WTC11 (cell line): ENCODE results near the gene YBX2. TPM values are rescaled to one million over a fixed set of nuclear protein-coding genes. Genes with fewer than 3 reads are reported as not detected.

Source experiments
- ATAC-seq: fragments of 200-7000 bp; cut with Tn5 transposase; 2 replicates; pipeline ENCODE4 v1.10.0; 2021; ENCODE audit warnings: mild to moderate bottlenecking, moderate library complexity
- CTCF ChIA-PET: fragments of 300-600 bp; sonication (Branson Sonifier 250); formaldehyde crosslinking; loops from one replicate; lab custom pipeline; 2021; ENCODE audit warnings: antibody characterized with exemption; lab: Charles Lee
- POLR2A ChIA-PET: fragments of 350-600 bp; sonication (Branson Sonifier 250); formaldehyde crosslinking; loops from one replicate; lab custom pipeline; 2021; ENCODE audit warnings: antibody characterized with exemption; lab: Charles Lee
- DNase-seq: peaks from one replicate; pipeline ENCODE4 v3.0.0; 2021; ENCODE audit warnings: low spot score
- H3K27ac Mint-ChIP-seq: 2 replicates; pipeline ENCODE4 v1.8.0; 2021; ENCODE audit warnings: mixed read lengths
- H3K27me3 Mint-ChIP-seq: 2 replicates; pipeline ENCODE4 v1.8.0; 2021; ENCODE audit warnings: low read depth, mild to moderate bottlenecking, moderate library complexity, mixed read lengths
- H3K36me3 Mint-ChIP-seq: 2 replicates; pipeline ENCODE4 v1.8.0; 2021; ENCODE audit warnings: mixed read lengths
- H3K4me1 Mint-ChIP-seq: 2 replicates; pipeline ENCODE4 v1.8.0; 2022; ENCODE audit warnings: mixed read lengths
- H3K4me3 Mint-ChIP-seq: 2 replicates; pipeline ENCODE4 v1.8.0; 2021; ENCODE audit warnings: mild to moderate bottlenecking, moderate library complexity, mixed read lengths
- H3K9me3 Mint-ChIP-seq: 2 replicates; pipeline ENCODE4 v1.8.0; 2021; ENCODE audit warnings: mixed read lengths
- ESRRA ChIP-seq: sonication (generic); formaldehyde crosslinking; IDR thresholded peaks from 2 replicates; pipeline ENCODE4 v1.8.1; 2022; ENCODE audit warnings: mild to moderate bottlenecking, missing genetic modification reagents, borderline replicate concordance
- FOXK1 ChIP-seq: sonication (generic); formaldehyde crosslinking; IDR thresholded peaks from 2 replicates; pipeline ENCODE4 v1.8.0; 2022; ENCODE audit warnings: mild to moderate bottlenecking, moderate library complexity, missing genetic modification reagents
- GTF2I ChIP-seq: fragments of 250-450 bp; sonication (Bioruptor Pico); conservative IDR thresholded peaks from 2 replicates; pipeline ENCODE4 v1.4.0; 2021; ENCODE audit warnings: mild to moderate bottlenecking
- IRF1 ChIP-seq: sonication (generic); formaldehyde crosslinking; IDR thresholded peaks from 2 replicates; pipeline ENCODE4 v1.8.0; 2023; ENCODE audit warnings: missing genetic modification reagents
- JAZF1 ChIP-seq: fragments of 250-450 bp; sonication (Bioruptor Pico); IDR thresholded peaks from 2 replicates; pipeline ENCODE4 v1.9.0; 2021; ENCODE audit warnings: moderate library complexity, mild to moderate bottlenecking, inconsistent platforms
- KAT7 ChIP-seq: sonication (generic); formaldehyde crosslinking; IDR thresholded peaks from 2 replicates; pipeline ENCODE4 v1.8.1; 2023; ENCODE audit warnings: missing genetic modification reagents, mild to moderate bottlenecking, borderline replicate concordance
- NFATC4 ChIP-seq: fragments of 250-450 bp; sonication (Bioruptor Pico); IDR thresholded peaks from 2 replicates; pipeline ENCODE4 v1.9.0; 2021; ENCODE audit warnings: mild to moderate bottlenecking
- NR2C2 ChIP-seq: sonication (generic); formaldehyde crosslinking; IDR thresholded peaks from 2 replicates; pipeline ENCODE4 v1.8.0; 2022; ENCODE audit warnings: mild to moderate bottlenecking, missing genetic modification reagents
- RORB ChIP-seq: fragments of 250-450 bp; sonication (Bioruptor Pico); IDR thresholded peaks from 2 replicates; pipeline ENCODE4 v1.9.0; 2021; ENCODE audit warnings: mild to moderate bottlenecking
- SMAD3 ChIP-seq: sonication (generic); formaldehyde crosslinking; IDR thresholded peaks from 2 replicates; pipeline ENCODE4 v1.8.0; 2022; ENCODE audit warnings: missing genetic modification reagents, mild to moderate bottlenecking, borderline replicate concordance
- SOX15 ChIP-seq: fragments of 250-450 bp; sonication (Bioruptor Pico); IDR thresholded peaks from 2 replicates; pipeline ENCODE4 v1.9.0; 2021; ENCODE audit warnings: mild to moderate bottlenecking
- SP1 ChIP-seq: sonication (generic); formaldehyde crosslinking; conservative IDR thresholded peaks from 2 replicates; pipeline ENCODE4 v1.8.1; 2022; ENCODE audit warnings: missing genetic modification reagents
- TEAD4 ChIP-seq: sonication (generic); formaldehyde crosslinking; IDR thresholded peaks from 2 replicates; pipeline ENCODE4 v1.8.0; 2022; ENCODE audit warnings: mild to moderate bottlenecking, missing genetic modification reagents
- TP53 ChIP-seq: sonication (generic); formaldehyde crosslinking; IDR thresholded peaks from 2 replicates; pipeline ENCODE4 v1.8.1; 2023; ENCODE audit warnings: mild to moderate bottlenecking, missing genetic modification reagents
- ZBTB43 ChIP-seq: sonication (generic); formaldehyde crosslinking; IDR thresholded peaks from 2 replicates; pipeline ENCODE4 v1.8.1; 2023; ENCODE audit warnings: mild to moderate bottlenecking, missing genetic modification reagents
- ZNF425 ChIP-seq: fragments of 250-450 bp; sonication (Bioruptor Pico); conservative IDR thresholded peaks from 2 replicates; pipeline ENCODE4 v1.9.0; 2021; ENCODE audit warnings: mild to moderate bottlenecking
- ZNF512 ChIP-seq: sonication (generic); formaldehyde crosslinking; IDR thresholded peaks from 2 replicates; pipeline ENCODE4 v1.8.1; 2022; ENCODE audit warnings: missing genetic modification reagents, borderline replicate concordance
- total RNA-seq: library from RNA; stranded (reverse); gene quantifications from 3 replicates; pipeline ENCODE4 v1.2.3, GENCODE V29; 2021
- TF ChIP-seq, protein P1 (sequence below): sonication (generic); formaldehyde crosslinking; IDR thresholded peaks from 2 replicates; pipeline ENCODE4 v1.8.1; 2022; ENCODE audit warnings: mild to moderate bottlenecking, missing genetic modification reagents, moderate library complexity, borderline replicate concordance
- TF ChIP-seq, protein P2 (sequence below): fragments of 250-450 bp; sonication (Bioruptor Pico); IDR thresholded peaks from 2 replicates; pipeline ENCODE4 v1.9.0; 2021; ENCODE audit warnings: mild to moderate bottlenecking
- TF ChIP-seq, protein P3 (sequence below): fragments of 250-450 bp; sonication (Bioruptor Pico); IDR thresholded peaks from 2 replicates; pipeline ENCODE4 v1.9.0; 2021; ENCODE audit warnings: mild to moderate bottlenecking, borderline replicate concordance

YBX2 gene
- total RNA-seq, 1 experiment from 2014 or later: 26.8 TPM

DNA sequence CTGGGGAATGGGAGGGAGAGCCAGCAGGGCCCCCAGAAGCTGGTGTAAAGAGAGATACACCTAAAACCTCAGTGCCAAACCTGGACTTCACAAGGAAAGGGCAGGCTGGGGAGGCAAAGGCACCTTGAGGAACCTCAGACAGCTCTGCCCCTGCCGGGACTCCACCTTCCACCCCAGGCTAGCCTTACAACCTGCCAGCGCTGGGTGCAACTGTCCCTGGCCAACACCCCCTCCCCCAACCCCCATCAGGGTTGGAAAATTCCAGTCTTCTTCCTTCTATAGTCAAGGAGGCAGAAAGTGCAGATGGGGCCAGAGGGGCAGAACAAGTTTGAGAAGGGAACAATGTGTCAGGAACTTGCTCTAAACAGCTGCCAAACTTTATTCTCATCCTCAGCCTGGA is 2.2 kb downstream of the YBX2 start:
- no peak for DNase-seq
- peaks cover 50% of the 10 kb centered on the region for H3K27me3 Mint-ChIP-seq
- H3K4me3 Mint-ChIP-seq: no peak overlapping the region
- no peaks in the 10 kb centered on the region for H3K9me3 Mint-ChIP-seq
- ChIA-PET CTCF (interaction anchor here (1.0 to 5.4 kb wide), 3 partner anchors 12 to 70 kb away, joined by 3 to 61 read pairs (median 3); partner anchors contain the start of gene SLC2A4), POLR2A (no interaction called here)
- no peaks in the 10 kb centered on the region; the same call in 1 of the 2 replicates for H3K36me3 Mint-ChIP-seq
- no peak for ATAC-seq
- TF ChIP-seq ZNF512 (no peak), SMAD3 (CRISPR knock-in tag) (no peak), SP1 (CRISPR knock-in tag) (no peak), IRF1 (CRISPR knock-in tag) (no peak), ZBTB43 (CRISPR knock-in tag) (no peak), KAT7 (CRISPR knock-in tag) (no peak), GTF2I (no peak), FOXK1 (CRISPR knock-in tag) (no peak), NR2C2 (CRISPR knock-in tag) (no peak), NFATC4 (no peak), ESRRA (CRISPR knock-in tag) (no peak), JAZF1 (CRISPR knock-in tag) (no peak), SOX15 (CRISPR knock-in tag) (no peak)
- TF ChIP-seq, protein P1, sequence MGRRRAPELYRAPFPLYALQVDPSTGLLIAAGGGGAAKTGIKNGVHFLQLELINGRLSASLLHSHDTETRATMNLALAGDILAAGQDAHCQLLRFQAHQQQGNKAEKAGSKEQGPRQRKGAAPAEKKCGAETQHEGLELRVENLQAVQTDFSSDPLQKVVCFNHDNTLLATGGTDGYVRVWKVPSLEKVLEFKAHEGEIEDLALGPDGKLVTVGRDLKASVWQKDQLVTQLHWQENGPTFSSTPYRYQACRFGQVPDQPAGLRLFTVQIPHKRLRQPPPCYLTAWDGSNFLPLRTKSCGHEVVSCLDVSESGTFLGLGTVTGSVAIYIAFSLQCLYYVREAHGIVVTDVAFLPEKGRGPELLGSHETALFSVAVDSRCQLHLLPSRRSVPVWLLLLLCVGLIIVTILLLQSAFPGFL (CRISPR knock-in tag): no peak
- H3K27ac Mint-ChIP-seq: no peak overlapping the region
- H3K4me1 Mint-ChIP-seq: peaks cover 33% of the 10 kb centered on the region

DNA sequence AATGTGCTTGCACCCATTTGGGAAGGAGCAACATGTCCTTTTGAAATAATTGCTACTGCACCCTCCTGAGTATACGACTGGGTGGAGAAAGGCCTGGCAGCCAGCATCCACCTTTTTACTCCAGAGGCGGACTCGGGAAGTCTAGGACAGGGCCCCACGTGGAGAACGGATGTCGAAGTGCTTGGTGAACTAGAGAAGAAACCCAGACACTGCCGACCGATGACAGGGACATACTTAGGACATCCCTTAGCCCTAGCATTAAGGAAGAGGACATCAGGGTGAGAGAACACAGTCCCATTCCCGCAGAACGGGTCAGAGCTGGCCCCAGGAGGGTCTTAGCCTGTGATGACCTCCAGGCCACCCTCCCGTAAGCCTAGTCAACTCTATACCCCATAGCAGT is 3.8 kb downstream of the YBX2 start:
- no peak for ATAC-seq
- POLR2A ChIA-PET: interaction anchor here (0.6 kb wide), 1 partner anchor 284 kb away, joined by 3 read pairs; no protein-coding TSS in a partner anchor
- CTCF ChIA-PET: interaction anchor here (5.4 kb wide), 1 partner anchor 10 kb away, joined by 61 read pairs; the partner anchor contains the start of gene SLC2A4
- no peak for TF ChIP-seq TP53 (CRISPR knock-in tag)
- TF ChIP-seq, protein P2, sequence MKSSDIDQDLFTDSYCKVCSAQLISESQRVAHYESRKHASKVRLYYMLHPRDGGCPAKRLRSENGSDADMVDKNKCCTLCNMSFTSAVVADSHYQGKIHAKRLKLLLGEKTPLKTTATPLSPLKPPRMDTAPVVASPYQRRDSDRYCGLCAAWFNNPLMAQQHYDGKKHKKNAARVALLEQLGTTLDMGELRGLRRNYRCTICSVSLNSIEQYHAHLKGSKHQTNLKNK: no peak
- TF ChIP-seq RORB (CRISPR knock-in tag): no peak
- TF ChIP-seq IRF1 (CRISPR knock-in tag): no peak
- TF ChIP-seq TEAD4: no peak
- TF ChIP-seq, protein P3, sequence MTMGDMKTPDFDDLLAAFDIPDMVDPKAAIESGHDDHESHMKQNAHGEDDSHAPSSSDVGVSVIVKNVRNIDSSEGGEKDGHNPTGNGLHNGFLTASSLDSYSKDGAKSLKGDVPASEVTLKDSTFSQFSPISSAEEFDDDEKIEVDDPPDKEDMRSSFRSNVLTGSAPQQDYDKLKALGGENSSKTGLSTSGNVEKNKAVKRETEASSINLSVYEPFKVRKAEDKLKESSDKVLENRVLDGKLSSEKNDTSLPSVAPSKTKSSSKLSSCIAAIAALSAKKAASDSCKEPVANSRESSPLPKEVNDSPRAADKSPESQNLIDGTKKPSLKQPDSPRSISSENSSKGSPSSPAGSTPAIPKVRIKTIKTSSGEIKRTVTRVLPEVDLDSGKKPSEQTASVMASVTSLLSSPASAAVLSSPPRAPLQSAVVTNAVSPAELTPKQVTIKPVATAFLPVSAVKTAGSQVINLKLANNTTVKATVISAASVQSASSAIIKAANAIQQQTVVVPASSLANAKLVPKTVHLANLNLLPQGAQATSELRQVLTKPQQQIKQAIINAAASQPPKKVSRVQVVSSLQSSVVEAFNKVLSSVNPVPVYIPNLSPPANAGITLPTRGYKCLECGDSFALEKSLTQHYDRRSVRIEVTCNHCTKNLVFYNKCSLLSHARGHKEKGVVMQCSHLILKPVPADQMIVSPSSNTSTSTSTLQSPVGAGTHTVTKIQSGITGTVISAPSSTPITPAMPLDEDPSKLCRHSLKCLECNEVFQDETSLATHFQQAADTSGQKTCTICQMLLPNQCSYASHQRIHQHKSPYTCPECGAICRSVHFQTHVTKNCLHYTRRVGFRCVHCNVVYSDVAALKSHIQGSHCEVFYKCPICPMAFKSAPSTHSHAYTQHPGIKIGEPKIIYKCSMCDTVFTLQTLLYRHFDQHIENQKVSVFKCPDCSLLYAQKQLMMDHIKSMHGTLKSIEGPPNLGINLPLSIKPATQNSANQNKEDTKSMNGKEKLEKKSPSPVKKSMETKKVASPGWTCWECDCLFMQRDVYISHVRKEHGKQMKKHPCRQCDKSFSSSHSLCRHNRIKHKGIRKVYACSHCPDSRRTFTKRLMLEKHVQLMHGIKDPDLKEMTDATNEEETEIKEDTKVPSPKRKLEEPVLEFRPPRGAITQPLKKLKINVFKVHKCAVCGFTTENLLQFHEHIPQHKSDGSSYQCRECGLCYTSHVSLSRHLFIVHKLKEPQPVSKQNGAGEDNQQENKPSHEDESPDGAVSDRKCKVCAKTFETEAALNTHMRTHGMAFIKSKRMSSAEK (CRISPR knock-in tag): no peak
- TF ChIP-seq ZNF425 (CRISPR knock-in tag): no peak
- TF ChIP-seq ZNF512: no peak

More for the DNA sequence above, 3.8 kb downstream of the YBX2 start:
- H3K4me1 Mint-ChIP-seq: peaks cover 25% of the 10 kb centered on the region
- no peak overlapping the region for H3K4me3 Mint-ChIP-seq
- no peaks in the 10 kb centered on the region for H3K9me3 Mint-ChIP-seq
- H3K36me3 Mint-ChIP-seq: no peaks in the 10 kb centered on the region; the same call in 1 of the 2 replicates
- H3K27ac Mint-ChIP-seq: no peak overlapping the region
- peaks cover 35% of the 10 kb centered on the region for H3K27me3 Mint-ChIP-seq
- DNase-seq: no peak
